H1 (cell line): ENCODE results near the gene CEP78. TPM values are rescaled to one million over a fixed set of nuclear protein-coding genes. Genes with fewer than 3 reads are reported as not detected.

Experiments used
- CTCF ChIA-PET: fragments of 300-600 bp; sonication (Branson Sonifier 250); formaldehyde crosslinking; loops from one replicate; lab custom pipeline; 2021; ENCODE audit not compliant: partially characterized antibody; lab: Charles Lee
- POLR2A ChIA-PET: fragments of 300-600 bp; sonication (Branson Sonifier 250); formaldehyde crosslinking; loops from one replicate; lab custom pipeline; 2021; ENCODE audit warnings: inconsistent platforms; ENCODE audit not compliant: partially characterized antibody; lab: Charles Lee
- DNase-seq, 2 experiments: peaks; one replicate each; pipeline versions ENCODE4 v3.0.0 to v3.0.0-alpha.2; 2010 to 2022; ENCODE audit warnings: low spot score in 2 of 2, low read depth in 1 of 2, mixed read lengths in 1 of 2
- FAIRE-seq: peaks from 2 replicates; lab custom pipeline; 2011; peaks lifted over from hg19 to GRCh38; lab: Jason Lieb, UNC
- H2AFZ ChIP-seq: 2 replicates; pipeline ENCODE4 v1.8.1; 2012; ENCODE audit warnings: low read length, inconsistent platforms
- H2AK5ac ChIP-seq: 2 replicates; pipeline ENCODE4 v1.6.1; 2013; ENCODE audit warnings: low read depth, low read length
- H2BK120ac ChIP-seq: replicated peaks from 2 replicates; pipeline ENCODE3; 2013; ENCODE audit warnings: low read depth, low read length, inconsistent platforms
- H2BK12ac ChIP-seq: 2 replicates; pipeline ENCODE4 v1.6.1; 2013; ENCODE audit warnings: low read depth, low read length
- H2BK15ac ChIP-seq: 2 replicates; pipeline ENCODE4 v1.6.1; 2013; ENCODE audit warnings: low read length
- H2BK20ac ChIP-seq: 2 replicates; pipeline ENCODE4 v1.6.1; 2013; ENCODE audit warnings: low read length
- H2BK5ac ChIP-seq: 2 replicates; pipeline ENCODE4 v1.6.1; 2013; ENCODE audit warnings: low read depth, low read length
- H3K14ac ChIP-seq: 2 replicates; pipeline ENCODE4 v1.6.1; 2013; ENCODE audit warnings: inconsistent platforms; ENCODE audit not compliant: insufficient read length
- H3K18ac ChIP-seq: 2 replicates; pipeline ENCODE4 v1.6.1; 2013; ENCODE audit warnings: low read length; ENCODE audit errors: extremely low read depth
- H3K23ac ChIP-seq: 2 replicates; pipeline ENCODE4 v1.6.1; 2013; ENCODE audit warnings: inconsistent platforms; ENCODE audit not compliant: insufficient read length
- H3K23me2 ChIP-seq: 2 replicates; pipeline ENCODE4 v1.6.1; 2013; ENCODE audit warnings: low read depth, low read length
- H3K27ac ChIP-seq: 2 replicates; pipeline ENCODE4 v1.6.1; 2011; ENCODE audit warnings: low read depth, low read length, inconsistent platforms
- H3K27me3 ChIP-seq, 4 experiments: replicated peaks in 1 of 4; 1 replicate in 1 of 4; 2 replicates in 3 of 4; pipeline versions ENCODE4 v1.6.1 to v1.8.1; 2011 to 2013; ENCODE audit warnings: low read length in 3 of 4, mild to moderate bottlenecking in 3 of 4, inconsistent platforms in 2 of 4, mixed read lengths in 2 of 4, moderate library complexity in 1 of 4; ENCODE audit not compliant: control insufficient read depth in 3 of 4, insufficient read depth in 3 of 4; ENCODE audit errors: extremely low read depth in 1 of 4
- H3K36me3 ChIP-seq, 4 experiments: 2 replicates each; pipeline versions ENCODE4 v1.6.1 to v1.8.1; 2011 to 2013; ENCODE audit warnings: mild to moderate bottlenecking in 4 of 4, low read length in 3 of 4, moderate library complexity in 2 of 4, control low read depth in 1 of 4, inconsistent platforms in 1 of 4; ENCODE audit not compliant: insufficient read depth in 4 of 4, control insufficient read depth in 2 of 4
- H3K4ac ChIP-seq: replicated peaks from 2 replicates; pipeline ENCODE3; 2013; ENCODE audit warnings: low read length, low read depth, mixed read lengths, inconsistent platforms; ENCODE audit not compliant: insufficient read length
- H3K4me1 ChIP-seq, 4 experiments: replicated peaks in 1 of 4; 1 replicate in 1 of 4; 2 replicates in 3 of 4; pipeline versions ENCODE4 v1.6.1 to v1.8.1; 2011 to 2013; ENCODE audit warnings: low read length in 3 of 4, inconsistent platforms in 2 of 4, mixed read lengths in 1 of 4; ENCODE audit not compliant: insufficient read depth in 4 of 4, control insufficient read depth in 3 of 4
- H3K4me2 ChIP-seq, 2 experiments: 2 replicates each; pipeline versions ENCODE4 v1.6.1 to v1.8.1; 2011 to 2013; ENCODE audit warnings: low read depth in 2 of 2, low read length in 2 of 2, control low read depth in 1 of 2, inconsistent platforms in 1 of 2, mild to moderate bottlenecking in 1 of 2; ENCODE audit not compliant: insufficient read depth in 1 of 2
- H3K4me3 ChIP-seq, 4 experiments: fragments of 200-600, 300-600 bp in 1 of 4; sonication (generic), shearing (Covaris generic), sonication (Bioruptor Twin) in 1 of 4; 2 replicates each; pipeline versions ENCODE4 v1.5.1 to v1.8.1; 2011 to 2016; ENCODE audit warnings: low read length in 4 of 4, low read depth in 3 of 4, control low read depth in 2 of 4, inconsistent platforms in 2 of 4, mild to moderate bottlenecking in 2 of 4, mixed read lengths in 1 of 4, moderate library complexity in 1 of 4; ENCODE audit not compliant: insufficient read depth in 2 of 4; ENCODE audit errors: extremely low read depth in 1 of 4
- H3K56ac ChIP-seq: replicated peaks from 2 replicates; pipeline ENCODE3; 2013; ENCODE audit warnings: low read depth, mild to moderate bottlenecking, mixed read lengths, low read length, inconsistent platforms; ENCODE audit not compliant: insufficient read length
- H3K79me1 ChIP-seq: 2 replicates; pipeline ENCODE4 v1.6.1; 2013; ENCODE audit warnings: low read depth, low read length, control low read depth
- H3K79me2 ChIP-seq, 2 experiments: 2 replicates each; pipeline versions ENCODE4 v1.6.1 to v1.8.1; 2012 to 2013; ENCODE audit warnings: low read length in 2 of 2, mild to moderate bottlenecking in 2 of 2, inconsistent platforms in 1 of 2; ENCODE audit not compliant: insufficient read depth in 2 of 2, control insufficient read depth in 1 of 2
- H3K9ac ChIP-seq, 4 experiments: replicated peaks in 1 of 4; 1 replicate in 1 of 4; 2 replicates in 3 of 4; pipeline versions ENCODE4 v1.6.1 to v1.8.1; 2011 to 2013; ENCODE audit warnings: low read depth in 3 of 4, low read length in 3 of 4, control low read depth in 2 of 4, mild to moderate bottlenecking in 2 of 4, moderate library complexity in 2 of 4, inconsistent platforms in 1 of 4; ENCODE audit errors: extremely low read depth in 1 of 4
- H3K9me3 ChIP-seq, 2 experiments: 2 replicates each; pipeline versions ENCODE4 v1.6.1 to v1.8.1; 2012 to 2013; ENCODE audit warnings: mild to moderate bottlenecking in 2 of 2, moderate library complexity in 2 of 2, control low read depth in 1 of 2, inconsistent platforms in 1 of 2, low read depth in 1 of 2, low read length in 1 of 2, mixed read lengths in 1 of 2; ENCODE audit not compliant: insufficient read depth in 2 of 2
- H4K20me1 ChIP-seq, 2 experiments: replicated peaks in 1 of 2; 2 replicates each; pipeline versions ENCODE3 to v1.8.1; 2011 to 2013; ENCODE audit warnings: inconsistent platforms in 2 of 2, low read length in 2 of 2, mild to moderate bottlenecking in 1 of 2; ENCODE audit not compliant: insufficient read depth in 2 of 2, control insufficient read depth in 1 of 2
- H4K5ac ChIP-seq: 2 replicates; pipeline ENCODE4 v1.6.1; 2013; ENCODE audit warnings: low read length, low read depth, mixed read lengths, inconsistent platforms; ENCODE audit not compliant: insufficient read length
- H4K8ac ChIP-seq: 2 replicates; pipeline ENCODE4 v1.8.0; 2013; ENCODE audit warnings: mild to moderate bottlenecking, moderate library complexity, low read length, inconsistent platforms; ENCODE audit not compliant: insufficient read depth; ENCODE audit errors: extremely low read depth
- H4K91ac ChIP-seq: replicated peaks from 2 replicates; pipeline ENCODE3; 2013; ENCODE audit warnings: low read length, mixed read lengths, inconsistent platforms; ENCODE audit not compliant: insufficient read length
- BACH1 ChIP-seq: IDR thresholded peaks from 2 replicates; pipeline ENCODE4 v1.6.1; 2012; ENCODE audit warnings: low read length, improper control_type of control experiment
- GTF2F1 ChIP-seq: IDR thresholded peaks from 2 replicates; pipeline ENCODE4 v1.6.1; 2012; ENCODE audit warnings: low read depth, low read length, improper control_type of control experiment, borderline replicate concordance
- SP2 ChIP-seq: IDR thresholded peaks from 2 replicates; pipeline ENCODE4 v1.6.1; 2012; ENCODE audit warnings: mild to moderate bottlenecking, low read length, inconsistent platforms
- WGBS, 2 experiments: shearing (Covaris generic) in 1 of 2; methylation state at CpG; one replicate each; pipeline versions ENCODE4 v1.1.6 to v1.1.7; 2013 to 2015; ENCODE audit warnings: low lambda C conversion rate in 2 of 2, mixed read lengths in 2 of 2, inconsistent platforms in 1 of 2, low coverage in 1 of 2, missing lambda C conversion rate in 1 of 2; ENCODE audit not compliant: insufficient replicate concordance in 2 of 2, insufficient coverage in 1 of 2, insufficient read length in 1 of 2; ENCODE audit errors: extremely low coverage in 1 of 2, missing lambda C conversion rate in 1 of 2; 5-methylcytosine and 5-hydroxymethylcytosine counted together
- polyA plus RNA-seq, 7 experiments: library from polyadenylated mRNA; depleted of rRNA in 3 of 7; stranded (reverse) in 5 of 7; unstranded in 2 of 7; fragments of >200 nt in 5 of 7; fragments of 200-250 nt in 2 of 7; gene quantifications; 1 replicate in 5 of 7; 2 replicates in 1 of 7; 4 replicates in 1 of 7; pipeline versions ENCODE4 v1.2.1 to v1.2.3, GENCODE V29; 2011 to 2013; ENCODE audit warnings: missing spikeins in 2 of 7, mixed read lengths in 2 of 7
- total RNA-seq: library from RNA; stranded (reverse); fragmentation: NEBNext Ultra II Directional; extraction: Animal tissue kit (Norgen Biotek cat#: 25700); gene quantifications from 2 replicates; pipeline ENCODE4 v1.2.1, GENCODE V29; 2021

CEP78 gene
- total and polyA plus RNA-seq, 2 of the 8 experiments (the other 6 are each of a cell fraction or from before 2014, with no cell fraction given), result 10.3 to 40.9 TPM

DNA sequence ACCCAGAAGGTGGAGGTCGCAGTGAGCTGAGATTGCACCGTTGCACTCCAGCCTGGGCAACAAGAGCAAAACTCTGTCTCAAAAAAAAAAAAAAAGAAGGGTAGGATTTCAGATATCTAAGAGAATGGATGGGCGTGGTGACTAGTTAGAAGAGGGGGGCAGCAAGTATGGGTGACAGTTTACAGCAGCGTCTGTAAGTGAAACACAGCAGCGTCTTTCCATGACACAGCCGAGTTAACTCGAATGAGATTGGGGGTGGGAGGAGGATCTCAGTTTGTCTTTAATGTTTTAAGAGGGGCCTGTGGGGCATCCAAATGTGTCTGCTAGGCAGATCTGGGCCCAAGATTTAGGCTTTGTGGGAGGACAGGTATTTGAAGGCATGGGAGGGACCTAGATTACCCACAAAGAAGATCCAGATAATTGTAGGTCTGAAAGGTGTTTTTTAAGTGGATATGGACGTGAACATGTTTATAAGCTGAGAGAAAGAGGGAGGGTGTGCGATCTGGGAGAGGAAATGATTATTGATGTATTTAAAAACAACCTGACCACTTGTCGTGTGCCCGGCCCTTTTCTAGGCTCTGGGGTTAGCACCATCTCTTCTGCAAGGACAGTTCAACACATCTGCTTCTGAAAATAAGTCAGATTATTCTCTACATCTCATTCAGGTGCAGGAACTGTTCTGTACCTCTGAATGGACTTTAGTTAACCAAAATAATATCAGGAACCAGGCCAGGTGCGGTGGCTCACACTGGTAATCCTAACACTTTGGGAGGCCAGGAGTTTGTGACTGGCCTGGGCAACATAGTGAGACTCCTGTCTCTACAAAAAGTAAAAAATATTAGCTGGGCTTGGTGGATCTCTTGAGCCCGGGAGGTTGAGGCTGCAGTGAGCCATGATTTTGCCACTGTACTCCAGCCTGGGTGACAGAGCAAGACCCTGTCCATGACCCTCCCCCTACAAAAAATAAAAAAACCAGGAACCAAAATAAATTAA is 2.5 kb downstream of the CEP78 start:
- H2BK120ac ChIP-seq, result no peak overlapping the region
- H4K8ac ChIP-seq, result no peak overlapping the region
- TF ChIP-seq GTF2F1 (no peak), BACH1 (no peak), SP2 (no peak)
- H2AFZ ChIP-seq, result no peak overlapping the region
- no peak overlapping the region; a peak in 1 of 4 replicates for H3K4me2 ChIP-seq
- no peaks in the 10 kb centered on the region for H3K27me3 ChIP-seq
- H3K4ac ChIP-seq, result no peak overlapping the region
- no peak overlapping the region for H3K23ac ChIP-seq
- H3K36me3 ChIP-seq, result peaks cover 4 to 31% (median 11%) of the 10 kb centered on the region in 4 experiments
- no peak overlapping the region for H3K4me3 ChIP-seq
- H3K79me1 ChIP-seq, result no peaks in the 10 kb centered on the region
- no peak overlapping the region for H3K56ac ChIP-seq
- FAIRE-seq (no peak), DNase-seq (no peak)
- H2BK12ac ChIP-seq, result no peak overlapping the region
- no peak overlapping the region for H2AK5ac ChIP-seq
- no peak overlapping the region for H4K91ac ChIP-seq
- peaks cover 2 to 22% of the 10 kb centered on the region in 2 experiments; a peak in 3 of 4 replicates for H3K79me2 ChIP-seq
- 86% methylated on average over 13 of the region's 13 CpGs; no CpG with 5 or more reads in 1 of the 2 experiments for WGBS, 2 experiments
- ChIA-PET POLR2A (interaction anchor here (1.0 to 1.9 kb wide), 7 partner anchors 37 to 74 kb away, joined by 4 to 6 read pairs (median 5); partner anchors contain the start of gene PSAT1), CTCF (interaction anchor here (0.8 to 1.9 kb wide), 8 partner anchors 10 to 804 kb away, joined by 3 to 6 read pairs (median 3); no protein-coding TSS in a partner anchor)
- no peak overlapping the region for H3K14ac ChIP-seq
- no peaks in the 10 kb centered on the region for H3K9me3 ChIP-seq
- H2BK5ac ChIP-seq, result no peak overlapping the region
- H4K20me1 ChIP-seq, result peaks cover 0 to 2% of the 10 kb centered on the region in 2 experiments
- no peak overlapping the region for H3K18ac ChIP-seq
- peaks cover 2% of the 10 kb centered on the region for H3K23me2 ChIP-seq
- no peak overlapping the region for H3K9ac ChIP-seq
- peaks cover 0 to 2% (median under 1%) of the 10 kb centered on the region in 4 experiments; a peak in 2 of 7 replicates for H3K4me1 ChIP-seq
- H3K27ac ChIP-seq, result no peak overlapping the region
- no peak overlapping the region for H2BK20ac ChIP-seq
- no peak overlapping the region for H4K5ac ChIP-seq
- no peak overlapping the region for H2BK15ac ChIP-seq
